Omental fat pad (tissue), 4 donors: ENCODE data around the gene TEAD1. TPM values are rescaled to one million over a fixed set of nuclear protein-coding genes. Genes with fewer than 3 reads are reported as not detected.

ENCODE experiments used
- ATAC-seq: fragments of 150-250 bp; one replicate; pipeline ENCODE4 v1.9.1; 2016; ENCODE audit warnings: mild to moderate bottlenecking, moderate library complexity; ENCODE audit not compliant: low FRiP score
- DNase-seq: peaks from one replicate; pipeline ENCODE4 v3.0.0-alpha.2; 2019; ENCODE audit warnings: low spot score
- CTCF ChIP-seq, 3 donors: fragments of 450-650 bp; IDR thresholded peaks; one replicate each; pipeline ENCODE4 v1.5.1; 2016 to 2017; ENCODE audit warnings: antibody characterized with exemption in 3 of 3, mild to moderate bottlenecking in 3 of 3, moderate library complexity in 2 of 3
- total RNA-seq, 4 donors: library from RNA; depleted of rRNA; stranded (reverse); fragments of >200 nt; gene quantifications; one replicate each; pipeline ENCODE4 v1.1.0, GENCODE V29; 2016

The TEAD1 gene
- total RNA-seq, 4 donors from 2014 or later, result 81.7 to 123 (median 103) TPM

- DNase-seq (no peak), ATAC-seq (no peak)
- TF ChIP-seq CTCF (IDR thresholded peaks at IDR 0.05), result no peak
These were observed 256.6 kb downstream of the TEAD1 start for GRCh38 chr11:12930850-12931249.

- TF ChIP-seq CTCF (IDR thresholded peaks at IDR 0.05), result no peak
- ATAC-seq (no peak), DNase-seq (no peak)
These were observed 258.3 kb downstream of the TEAD1 start for GRCh38 chr11:12932485-12932884.

- ATAC-seq (no peak), DNase-seq (no peak)
- no peak for TF ChIP-seq CTCF (IDR thresholded peaks at IDR 0.05)
These were observed 262.0 kb downstream of the TEAD1 start for GRCh38 chr11:12936200-12936599.

GRCh38 chr11:12938590-12939247 is 264.5 kb downstream of the TEAD1 start:
- no peak for TF ChIP-seq CTCF (IDR thresholded peaks at IDR 0.05)
- ATAC-seq, result no peak
- no peak for DNase-seq

- ATAC-seq, result no peak
- TF ChIP-seq CTCF (IDR thresholded peaks at IDR 0.05), result no peak
These were observed 267.4 kb downstream of the TEAD1 start for GRCh38 chr11:12941671-12942070.

GRCh38 chr11:12942157-12942556 is 267.9 kb downstream of the TEAD1 start:
- DNase-seq (no peak), ATAC-seq (no peak)
- no peak for TF ChIP-seq CTCF (IDR thresholded peaks at IDR 0.05)

More at GRCh38 chr11:12941671-12942070, 267.4 kb downstream of the TEAD1 start:
- no peak for DNase-seq

GRCh38 chr11:12943311-12943710 is 269.1 kb downstream of the TEAD1 start:
- no peak for TF ChIP-seq CTCF (IDR thresholded peaks at IDR 0.05)
- DNase-seq (no peak), ATAC-seq (no peak)
